ENCODE measurements around the gene ABCA9. TPM values are rescaled to one million over a fixed set of nuclear protein-coding genes. Genes with fewer than 3 reads are reported as not detected.
A peak's percentile ranks its signal among the peaks of the same experiment; 100 is the strongest.

The ABCA9 gene
- total and polyA plus RNA-seq, 2 experiments from 2014 or later = 0.24 to 0.65 TPM

- no peaks in the 10 kb centered on the region for H3K9me3 ChIP-seq (ENCODE audit: low read depth)
- H3K9me2 ChIP-seq (ENCODE audit: insufficient read depth) = no peaks in the 10 kb centered on the region
- H3K4me1 ChIP-seq (ENCODE audit: insufficient read depth) = peaks cover 27% of the 10 kb centered on the region
- no peak overlapping the region for H2AFZ ChIP-seq
- H3K27ac ChIP-seq = no peak overlapping the region
- H3K36me3 ChIP-seq (ENCODE audit: low read depth) = no peaks in the 10 kb centered on the region
- in situ Hi-C loops (cut with MboI) = loop anchor here (10.0 kb wide), 1 partner anchor 261 kb away; no protein-coding TSS in a partner anchor
- H3K27me3 ChIP-seq (replicated peaks; ENCODE audit: insufficient read depth) = no peaks in the 10 kb centered on the region
- no peak for TF ChIP-seq EZH2phosphoT487 (IDR thresholded peaks at IDR 0.05; ENCODE audit: insufficient read depth, low read depth)
- no peak for TF ChIP-seq EZH2 (IDR thresholded peaks at IDR 0.05; ENCODE audit: insufficient read depth, poor library complexity, severe bottlenecking)
- H3K79me2 ChIP-seq (ENCODE audit: insufficient read depth) = no peaks in the 10 kb centered on the region
- H3K4me2 ChIP-seq (ENCODE audit: unreplicated experiment) = no peak overlapping the region
- 28 to 38% methylated on average over 2 of the region's 2 CpGs for WGBS, 2 experiments (ENCODE audit: low coverage in 1 of 2, low lambda C conversion rate in 2 of 2, missing lambda C conversion rate in 2 of 2)
- no peak overlapping the region for H3K9ac ChIP-seq
- no peak for DNase-seq
- H3K4me3 ChIP-seq = no peak overlapping the region
- no peaks in the 10 kb centered on the region for H4K20me1 ChIP-seq (ENCODE audit: insufficient read depth)
- H3F3A ChIP-seq (ENCODE audit: insufficient read depth) = peaks cover 16% of the 10 kb centered on the region; the same call in 1 of the 2 replicates
Observed at GRCh38 chr17:69055334-69055733, 5.4 kb downstream of the ABCA9 start.

- in situ Hi-C loops (cut with MboI) = loop anchor here (10.0 kb wide), 1 partner anchor 256 kb away; no protein-coding TSS in a partner anchor
- Histone ChIP-seq H3K9me3 (ENCODE audit: low read depth) (no peaks in the 10 kb centered on the region), H3K9me2 (ENCODE audit: insufficient read depth) (no peaks in the 10 kb centered on the region), H3K9ac (no peak overlapping the region), H3K27ac (0 out of 2 replicates have a peak overlapping the region, but pooled peaks have one; percentile 10), H3K36me3 (ENCODE audit: low read depth) (no peaks in the 10 kb centered on the region), H4K20me1 (ENCODE audit: insufficient read depth) (no peaks in the 10 kb centered on the region), H3F3A (ENCODE audit: insufficient read depth) (peaks cover 27% of the 10 kb centered on the region), H3K79me2 (ENCODE audit: insufficient read depth) (no peaks in the 10 kb centered on the region), H3K4me1 (ENCODE audit: insufficient read depth) (peaks cover 28% of the 10 kb centered on the region), H2AFZ (peak overlapping the region; percentile 4; the same call in 1 of the 2 replicates), H3K27me3 (replicated peaks; ENCODE audit: insufficient read depth) (no peaks in the 10 kb centered on the region), H3K4me2 (ENCODE audit: unreplicated experiment) (peak overlapping the region; percentile 66), H3K4me3 (peak overlapping the region; percentile 29)
- WGBS, 2 experiments (ENCODE audit: low coverage in 1 of 2, low lambda C conversion rate in 2 of 2, missing lambda C conversion rate in 2 of 2) = 8 to 9% methylated on average over 5 of the region's 5 CpGs
- DNase-seq = peak; percentile 76
- TF ChIP-seq EZH2phosphoT487 (IDR thresholded peaks at IDR 0.05; ENCODE audit: insufficient read depth, low read depth) = no peak
Observed at GRCh38 chr17:69050999-69051775, 9.5 kb downstream of the ABCA9 start.

- H3K9me2 ChIP-seq (ENCODE audit: insufficient read depth) = no peaks in the 10 kb centered on the region
- no peaks in the 10 kb centered on the region for H3K9me3 ChIP-seq (ENCODE audit: low read depth)
- H2AFZ ChIP-seq = no peak overlapping the region
- no peak overlapping the region for H3K9ac ChIP-seq
- H4K20me1 ChIP-seq (ENCODE audit: insufficient read depth) = no peaks in the 10 kb centered on the region
- H3K4me2 ChIP-seq (ENCODE audit: unreplicated experiment) = no peak overlapping the region
- H3K79me2 ChIP-seq (ENCODE audit: insufficient read depth) = no peaks in the 10 kb centered on the region
- 92 to 95% methylated on average over 2 of the region's 2 CpGs for WGBS, 2 experiments (ENCODE audit: low coverage in 1 of 2, low lambda C conversion rate in 2 of 2, missing lambda C conversion rate in 2 of 2)
- H3K4me1 ChIP-seq (ENCODE audit: insufficient read depth) = peaks cover 28% of the 10 kb centered on the region
- H3F3A ChIP-seq (ENCODE audit: insufficient read depth) = peaks cover 27% of the 10 kb centered on the region
- no peaks in the 10 kb centered on the region for H3K27me3 ChIP-seq (replicated peaks; ENCODE audit: insufficient read depth)
- in situ Hi-C loops (cut with MboI) = no loop called here
- no peak overlapping the region for H3K4me3 ChIP-seq
- TF ChIP-seq EZH2 (IDR thresholded peaks at IDR 0.05; ENCODE audit: insufficient read depth, poor library complexity, severe bottlenecking) = no peak
- no peak for TF ChIP-seq EZH2phosphoT487 (IDR thresholded peaks at IDR 0.05; ENCODE audit: insufficient read depth, low read depth)
- no peaks in the 10 kb centered on the region for H3K36me3 ChIP-seq (ENCODE audit: low read depth)
- no peak for DNase-seq
- no peak overlapping the region for H3K27ac ChIP-seq
Observed at GRCh38 chr17:69048634-69049033, 12.1 kb downstream of the ABCA9 start.

- Histone ChIP-seq H3K4me2 (ENCODE audit: unreplicated experiment) (peak overlapping the region; percentile 32), H3F3A (ENCODE audit: insufficient read depth) (peaks cover 27% of the 10 kb centered on the region), H3K79me2 (ENCODE audit: insufficient read depth) (no peaks in the 10 kb centered on the region), H4K20me1 (ENCODE audit: insufficient read depth) (no peaks in the 10 kb centered on the region), H3K36me3 (ENCODE audit: low read depth) (no peaks in the 10 kb centered on the region), H2AFZ (0 out of 2 replicates have a peak overlapping the region, but pooled peaks have one; percentile 23), H3K4me3 (no peak overlapping the region), H3K9me2 (ENCODE audit: insufficient read depth) (no peaks in the 10 kb centered on the region), H3K9ac (no peak overlapping the region), H3K27me3 (replicated peaks; ENCODE audit: insufficient read depth) (no peaks in the 10 kb centered on the region), H3K4me1 (ENCODE audit: insufficient read depth) (peaks cover 28% of the 10 kb centered on the region), H3K9me3 (ENCODE audit: low read depth) (no peaks in the 10 kb centered on the region), H3K27ac (peak overlapping the region; percentile 18; the same call in 1 of the 2 replicates)
- 2% methylated on average over 3 of the region's 3 CpGs for WGBS, 2 experiments (ENCODE audit: low coverage in 1 of 2, low lambda C conversion rate in 2 of 2, missing lambda C conversion rate in 2 of 2)
- TF ChIP-seq EZH2phosphoT487 (IDR thresholded peaks at IDR 0.05; ENCODE audit: insufficient read depth, low read depth) (no peak), EZH2 (IDR thresholded peaks at IDR 0.05; ENCODE audit: insufficient read depth, poor library complexity, severe bottlenecking) (no peak)
- DNase-seq = peak; percentile 50
- in situ Hi-C loops (cut with MboI) = no loop called here
Observed at GRCh38 chr17:69047368-69048263, 13.1 kb downstream of the ABCA9 start.

Measured in GM23248 (cell line).